PFSK-1 (cell line): Measurements from ENCODE around the gene AKAP6.

Experiments used
- FOXP2 ChIP-seq: optimal IDR thresholded peaks from 2 replicates; pipeline ENCODE3; 2011; ENCODE audit warnings: borderline replicate concordance, control low read depth, inconsistent platforms; ENCODE audit not compliant: insufficient read depth; ENCODE audit errors: extremely low read length, extremely low read depth
- POLR2AphosphoS5 ChIP-seq: IDR thresholded peaks from 2 replicates; pipeline ENCODE4 v1.6.1; 2012; ENCODE audit warnings: low read depth, mild to moderate bottlenecking, control low read depth, low read length, moderate library complexity
- REST ChIP-seq, 2 experiments: IDR thresholded peaks; 2 replicates each; pipeline versions ENCODE4 v1.6.1 to v1.8.0; 2011 to 2012; ENCODE audit warnings: low read depth in 2 of 2, low read length in 2 of 2, control low read depth in 1 of 2, inconsistent platforms in 1 of 2, mild to moderate bottlenecking in 1 of 2, moderate library complexity in 1 of 2; ENCODE audit not compliant: insufficient read depth in 1 of 2
- SIN3A ChIP-seq: IDR thresholded peaks from 2 replicates; pipeline ENCODE4 v1.6.1; 2012; ENCODE audit warnings: mild to moderate bottlenecking, low read length, moderate library complexity, borderline replicate concordance; ENCODE audit not compliant: insufficient read depth
- TAF1 ChIP-seq: IDR thresholded peaks from 2 replicates; pipeline ENCODE4 v1.6.1; 2012; ENCODE audit warnings: low read length, control low read depth, borderline replicate concordance; ENCODE audit not compliant: insufficient read depth

The AKAP6 gene

DNA sequence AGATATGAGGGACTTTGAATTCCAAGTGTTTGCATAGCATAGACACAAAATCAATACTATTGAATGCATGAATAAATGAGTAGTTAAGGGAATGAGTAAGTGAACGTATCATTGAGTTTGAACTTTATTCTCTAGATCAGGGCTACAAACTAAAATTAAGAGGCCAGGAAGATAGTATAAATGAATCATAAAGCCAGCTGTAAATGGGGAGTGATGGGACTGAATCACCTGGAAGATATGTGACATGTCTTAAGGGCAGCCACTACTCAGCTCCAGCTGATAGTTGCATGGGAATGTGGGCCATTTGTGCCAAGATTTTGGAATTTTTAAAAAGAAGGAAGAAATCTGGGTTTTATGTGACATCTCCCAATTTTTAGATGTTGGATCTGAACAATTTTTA, 229.9 kb downstream of the AKAP6 start:
- TF ChIP-seq FOXP2 = no peak
- no peak for TF ChIP-seq REST (IDR thresholded peaks at IDR 0.05; ENCODE audit: insufficient read depth in 1 of 2, low read depth in 2 of 2, low read length in 2 of 2)
- no peak for TF ChIP-seq TAF1
- no peak for TF ChIP-seq POLR2AphosphoS5
- TF ChIP-seq SIN3A = no peak

- TF ChIP-seq SIN3A (no peak), REST (IDR thresholded peaks at IDR 0.05; ENCODE audit: insufficient read depth in 1 of 2, low read depth in 2 of 2, low read length in 2 of 2) (no peak), TAF1 (no peak), POLR2AphosphoS5 (no peak)
Measured at GRCh38 chr14:32559590-32559989, 230.5 kb downstream of the AKAP6 start.

DNA sequence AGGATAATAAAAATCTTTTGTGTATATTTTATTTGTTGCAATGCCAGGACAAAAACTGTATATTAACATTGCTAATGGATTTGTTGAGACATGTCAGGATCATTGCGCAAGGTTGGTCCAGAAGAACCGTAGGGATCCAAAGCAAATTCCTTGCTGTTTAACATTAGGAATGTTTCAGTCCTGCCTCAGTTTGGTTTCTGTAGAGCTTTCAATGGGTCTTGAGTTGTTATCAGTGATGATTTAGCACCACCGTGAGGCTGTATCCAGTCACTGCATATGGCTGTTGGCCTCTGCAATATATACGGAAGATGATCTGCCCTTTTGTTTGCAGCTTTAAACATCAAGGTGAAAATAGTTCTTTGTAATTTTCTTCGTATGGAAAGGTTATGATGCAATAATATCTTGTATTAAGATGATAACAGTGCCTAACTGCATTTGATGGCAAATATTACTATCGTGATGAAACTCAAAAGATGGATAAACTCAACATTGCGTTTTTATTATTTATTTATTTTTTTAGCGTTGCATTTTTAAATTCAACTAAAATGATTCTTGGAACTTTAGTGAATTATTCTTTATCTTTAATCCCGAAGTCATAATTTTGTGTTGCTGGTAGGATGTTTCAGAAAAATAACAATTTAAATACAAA, 231.2 kb downstream of the AKAP6 start:
- TF ChIP-seq REST (IDR thresholded peaks at IDR 0.05; ENCODE audit: insufficient read depth in 1 of 2, low read depth in 2 of 2, low read length in 2 of 2) = no peak

GRCh38 chr14:32561520-32561919, 232.4 kb downstream of the AKAP6 start:
- TF ChIP-seq FOXP2 (no peak), SIN3A (no peak), TAF1 (no peak), REST (IDR thresholded peaks at IDR 0.05; ENCODE audit: insufficient read depth in 1 of 2, low read depth in 2 of 2, low read length in 2 of 2) (no peak), POLR2AphosphoS5 (no peak)

DNA sequence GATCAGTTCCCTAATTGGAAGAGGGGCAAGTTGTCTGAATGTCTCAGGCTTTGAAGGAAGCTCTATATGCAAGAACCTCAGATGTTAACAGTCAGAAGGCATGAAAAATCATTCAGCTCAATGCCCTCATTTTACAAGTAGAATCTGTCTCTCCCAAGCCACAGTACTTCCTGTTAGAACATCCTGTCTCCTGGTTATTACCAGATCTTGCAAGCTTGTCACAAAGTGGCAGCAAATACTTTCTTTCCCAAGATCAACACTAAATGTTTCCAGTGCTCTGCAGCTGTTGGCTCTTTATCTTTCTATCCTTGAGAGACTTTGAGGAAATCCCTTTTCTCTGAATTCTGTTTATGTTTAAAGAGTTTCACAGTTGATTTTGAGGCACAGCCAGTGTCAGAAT, 235.5 kb downstream of the AKAP6 start:
- TF ChIP-seq POLR2AphosphoS5 (no peak), REST (IDR thresholded peaks at IDR 0.05; ENCODE audit: insufficient read depth in 1 of 2, low read depth in 2 of 2, low read length in 2 of 2) (no peak), TAF1 (no peak), FOXP2 (no peak), SIN3A (no peak)
